H1 (cell line): ENCODE measurements around the gene TAC1. TPM values are rescaled to one million over a fixed set of nuclear protein-coding genes. Genes with fewer than 3 reads are reported as not detected.
A peak's percentile ranks its signal among the peaks of the same experiment; 100 is the strongest.

Experiments
- CHD2 ChIP-seq: IDR thresholded peaks from 2 replicates; pipeline ENCODE4 v1.6.1; 2012; ENCODE audit warnings: low read length, improper control_type of control experiment
- KDM4A ChIP-seq: IDR thresholded peaks from one replicate; pipeline ENCODE4 v1.7.1; 2012; ENCODE audit warnings: low read depth, mild to moderate bottlenecking, moderate library complexity, low read length, inconsistent platforms; ENCODE audit not compliant: severe bottlenecking
- SP4 ChIP-seq: IDR thresholded peaks from 2 replicates; pipeline ENCODE4 v1.6.1; 2012; ENCODE audit warnings: low read length, inconsistent platforms
- SUZ12 ChIP-seq: fragments of 200-600 bp; sonication (generic); IDR thresholded peaks from 2 replicates; pipeline ENCODE4 v1.6.1; 2012; ENCODE audit warnings: mild to moderate bottlenecking, inconsistent platforms, low read length, moderate library complexity, mixed read lengths
- polyA plus RNA-seq, 7 experiments: library from polyadenylated mRNA; depleted of rRNA in 3 of 7; stranded (reverse) in 5 of 7; unstranded in 2 of 7; fragments of >200 nt in 5 of 7; fragments of 200-250 nt in 2 of 7; gene quantifications; 1 replicate in 5 of 7; 2 replicates in 1 of 7; 4 replicates in 1 of 7; pipeline versions ENCODE4 v1.2.1 to v1.2.3, GENCODE V29; 2011 to 2013; ENCODE audit warnings: missing spikeins in 2 of 7, mixed read lengths in 2 of 7
- total RNA-seq: library from RNA; stranded (reverse); fragmentation: NEBNext Ultra II Directional; extraction: Animal tissue kit (Norgen Biotek cat#: 25700); gene quantifications from 2 replicates; pipeline ENCODE4 v1.2.1, GENCODE V29; 2021
- TF ChIP-seq, protein P1 (sequence below): fragments of 300-600 bp; sonication (generic); IDR thresholded peaks from 2 replicates; pipeline ENCODE4 v1.7.1; 2012; ENCODE audit warnings: low read length, moderate library complexity, mild to moderate bottlenecking, inconsistent platforms; ENCODE audit not compliant: insufficient replicate concordance
- TF ChIP-seq, protein P2 (sequence below): IDR thresholded peaks from 2 replicates; pipeline ENCODE4 v1.6.1; 2011; ENCODE audit warnings: low read length, improper control_type of control experiment
- TF ChIP-seq, protein P3 (sequence below): IDR thresholded peaks from 2 replicates; pipeline ENCODE4 v1.6.1; 2011; ENCODE audit warnings: low read depth, mild to moderate bottlenecking, low read length; ENCODE audit not compliant: insufficient read depth

TAC1 gene
- total and polyA plus RNA-seq, 2 of the 8 experiments (the other 6 are each of a cell fraction or from before 2014, with no cell fraction given): 1.7 to 4.3 TPM

DNA sequence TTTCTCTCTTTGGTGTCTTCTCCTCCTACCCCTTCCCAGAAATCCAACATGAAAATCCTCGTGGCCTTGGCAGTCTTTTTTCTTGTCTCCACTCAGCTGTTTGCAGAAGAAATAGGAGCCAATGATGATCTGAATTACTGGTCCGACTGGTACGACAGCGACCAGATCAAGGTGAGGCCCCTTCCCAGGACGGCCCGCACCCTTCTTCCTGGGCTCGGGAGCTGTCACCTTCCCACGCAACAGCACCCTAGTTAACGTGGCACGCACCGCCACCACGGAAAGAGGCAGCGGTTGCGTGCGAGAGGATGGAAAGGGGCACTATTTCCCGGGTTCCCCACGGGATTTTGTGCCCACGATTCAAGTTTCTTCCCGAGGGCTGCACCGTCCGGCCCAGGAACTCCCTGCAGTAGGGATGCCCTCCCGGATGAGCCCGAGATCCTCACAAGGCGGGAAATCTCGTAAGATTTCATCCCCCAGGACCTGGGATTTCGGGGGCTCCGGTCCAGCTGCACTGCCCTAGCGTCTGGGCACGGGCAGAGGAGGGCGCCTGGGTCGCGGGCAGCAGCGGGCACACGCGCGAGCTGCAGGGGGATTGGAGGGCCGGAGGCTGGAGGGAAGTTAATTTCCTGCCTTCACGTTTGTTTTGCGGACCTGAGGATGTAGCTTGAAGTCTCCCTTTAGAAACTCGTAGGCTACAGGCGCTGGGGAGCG is 834 bp downstream of the TAC1 start (continued):
- TF ChIP-seq, protein P1, sequence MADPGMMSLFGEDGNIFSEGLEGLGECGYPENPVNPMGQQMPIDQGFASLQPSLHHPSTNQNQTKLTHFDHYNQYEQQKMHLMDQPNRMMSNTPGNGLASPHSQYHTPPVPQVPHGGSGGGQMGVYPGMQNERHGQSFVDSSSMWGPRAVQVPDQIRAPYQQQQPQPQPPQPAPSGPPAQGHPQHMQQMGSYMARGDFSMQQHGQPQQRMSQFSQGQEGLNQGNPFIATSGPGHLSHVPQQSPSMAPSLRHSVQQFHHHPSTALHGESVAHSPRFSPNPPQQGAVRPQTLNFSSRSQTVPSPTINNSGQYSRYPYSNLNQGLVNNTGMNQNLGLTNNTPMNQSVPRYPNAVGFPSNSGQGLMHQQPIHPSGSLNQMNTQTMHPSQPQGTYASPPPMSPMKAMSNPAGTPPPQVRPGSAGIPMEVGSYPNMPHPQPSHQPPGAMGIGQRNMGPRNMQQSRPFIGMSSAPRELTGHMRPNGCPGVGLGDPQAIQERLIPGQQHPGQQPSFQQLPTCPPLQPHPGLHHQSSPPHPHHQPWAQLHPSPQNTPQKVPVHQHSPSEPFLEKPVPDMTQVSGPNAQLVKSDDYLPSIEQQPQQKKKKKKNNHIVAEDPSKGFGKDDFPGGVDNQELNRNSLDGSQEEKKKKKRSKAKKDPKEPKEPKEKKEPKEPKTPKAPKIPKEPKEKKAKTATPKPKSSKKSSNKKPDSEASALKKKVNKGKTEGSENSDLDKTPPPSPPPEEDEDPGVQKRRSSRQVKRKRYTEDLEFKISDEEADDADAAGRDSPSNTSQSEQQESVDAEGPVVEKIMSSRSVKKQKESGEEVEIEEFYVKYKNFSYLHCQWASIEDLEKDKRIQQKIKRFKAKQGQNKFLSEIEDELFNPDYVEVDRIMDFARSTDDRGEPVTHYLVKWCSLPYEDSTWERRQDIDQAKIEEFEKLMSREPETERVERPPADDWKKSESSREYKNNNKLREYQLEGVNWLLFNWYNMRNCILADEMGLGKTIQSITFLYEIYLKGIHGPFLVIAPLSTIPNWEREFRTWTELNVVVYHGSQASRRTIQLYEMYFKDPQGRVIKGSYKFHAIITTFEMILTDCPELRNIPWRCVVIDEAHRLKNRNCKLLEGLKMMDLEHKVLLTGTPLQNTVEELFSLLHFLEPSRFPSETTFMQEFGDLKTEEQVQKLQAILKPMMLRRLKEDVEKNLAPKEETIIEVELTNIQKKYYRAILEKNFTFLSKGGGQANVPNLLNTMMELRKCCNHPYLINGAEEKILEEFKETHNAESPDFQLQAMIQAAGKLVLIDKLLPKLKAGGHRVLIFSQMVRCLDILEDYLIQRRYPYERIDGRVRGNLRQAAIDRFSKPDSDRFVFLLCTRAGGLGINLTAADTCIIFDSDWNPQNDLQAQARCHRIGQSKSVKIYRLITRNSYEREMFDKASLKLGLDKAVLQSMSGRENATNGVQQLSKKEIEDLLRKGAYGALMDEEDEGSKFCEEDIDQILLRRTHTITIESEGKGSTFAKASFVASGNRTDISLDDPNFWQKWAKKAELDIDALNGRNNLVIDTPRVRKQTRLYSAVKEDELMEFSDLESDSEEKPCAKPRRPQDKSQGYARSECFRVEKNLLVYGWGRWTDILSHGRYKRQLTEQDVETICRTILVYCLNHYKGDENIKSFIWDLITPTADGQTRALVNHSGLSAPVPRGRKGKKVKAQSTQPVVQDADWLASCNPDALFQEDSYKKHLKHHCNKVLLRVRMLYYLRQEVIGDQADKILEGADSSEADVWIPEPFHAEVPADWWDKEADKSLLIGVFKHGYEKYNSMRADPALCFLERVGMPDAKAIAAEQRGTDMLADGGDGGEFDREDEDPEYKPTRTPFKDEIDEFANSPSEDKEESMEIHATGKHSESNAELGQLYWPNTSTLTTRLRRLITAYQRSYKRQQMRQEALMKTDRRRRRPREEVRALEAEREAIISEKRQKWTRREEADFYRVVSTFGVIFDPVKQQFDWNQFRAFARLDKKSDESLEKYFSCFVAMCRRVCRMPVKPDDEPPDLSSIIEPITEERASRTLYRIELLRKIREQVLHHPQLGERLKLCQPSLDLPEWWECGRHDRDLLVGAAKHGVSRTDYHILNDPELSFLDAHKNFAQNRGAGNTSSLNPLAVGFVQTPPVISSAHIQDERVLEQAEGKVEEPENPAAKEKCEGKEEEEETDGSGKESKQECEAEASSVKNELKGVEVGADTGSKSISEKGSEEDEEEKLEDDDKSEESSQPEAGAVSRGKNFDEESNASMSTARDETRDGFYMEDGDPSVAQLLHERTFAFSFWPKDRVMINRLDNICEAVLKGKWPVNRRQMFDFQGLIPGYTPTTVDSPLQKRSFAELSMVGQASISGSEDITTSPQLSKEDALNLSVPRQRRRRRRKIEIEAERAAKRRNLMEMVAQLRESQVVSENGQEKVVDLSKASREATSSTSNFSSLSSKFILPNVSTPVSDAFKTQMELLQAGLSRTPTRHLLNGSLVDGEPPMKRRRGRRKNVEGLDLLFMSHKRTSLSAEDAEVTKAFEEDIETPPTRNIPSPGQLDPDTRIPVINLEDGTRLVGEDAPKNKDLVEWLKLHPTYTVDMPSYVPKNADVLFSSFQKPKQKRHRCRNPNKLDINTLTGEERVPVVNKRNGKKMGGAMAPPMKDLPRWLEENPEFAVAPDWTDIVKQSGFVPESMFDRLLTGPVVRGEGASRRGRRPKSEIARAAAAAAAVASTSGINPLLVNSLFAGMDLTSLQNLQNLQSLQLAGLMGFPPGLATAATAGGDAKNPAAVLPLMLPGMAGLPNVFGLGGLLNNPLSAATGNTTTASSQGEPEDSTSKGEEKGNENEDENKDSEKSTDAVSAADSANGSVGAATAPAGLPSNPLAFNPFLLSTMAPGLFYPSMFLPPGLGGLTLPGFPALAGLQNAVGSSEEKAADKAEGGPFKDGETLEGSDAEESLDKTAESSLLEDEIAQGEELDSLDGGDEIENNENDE: no peak
- TF ChIP-seq SUZ12 (peak; percentile 74; the same call in 1 of the 2 replicates), CHD2 (no peak), KDM4A (peak; percentile 44), SP4 (no peak)
- TF ChIP-seq, protein P2, sequence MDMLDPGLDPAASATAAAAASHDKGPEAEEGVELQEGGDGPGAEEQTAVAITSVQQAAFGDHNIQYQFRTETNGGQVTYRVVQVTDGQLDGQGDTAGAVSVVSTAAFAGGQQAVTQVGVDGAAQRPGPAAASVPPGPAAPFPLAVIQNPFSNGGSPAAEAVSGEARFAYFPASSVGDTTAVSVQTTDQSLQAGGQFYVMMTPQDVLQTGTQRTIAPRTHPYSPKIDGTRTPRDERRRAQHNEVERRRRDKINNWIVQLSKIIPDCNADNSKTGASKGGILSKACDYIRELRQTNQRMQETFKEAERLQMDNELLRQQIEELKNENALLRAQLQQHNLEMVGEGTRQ: no peak
- TF ChIP-seq, protein P3, sequence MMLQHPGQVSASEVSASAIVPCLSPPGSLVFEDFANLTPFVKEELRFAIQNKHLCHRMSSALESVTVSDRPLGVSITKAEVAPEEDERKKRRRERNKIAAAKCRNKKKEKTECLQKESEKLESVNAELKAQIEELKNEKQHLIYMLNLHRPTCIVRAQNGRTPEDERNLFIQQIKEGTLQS: no peak
